Suprapubic skin (tissue), 4 donors: Measurements from ENCODE around the gene RNF217.

Experiments used
- CTCF ChIP-seq, 2 donors: fragments of 200-600 bp in 1 of 2; fragments of 450-650 bp in 1 of 2; sonication (generic) in 1 of 2; IDR thresholded peaks; one replicate each; pipeline ENCODE4 v1.5.1; 2016 to 2019; ENCODE audit warnings: antibody characterized with exemption in 2 of 2, mild to moderate bottlenecking in 1 of 2, moderate library complexity in 1 of 2
- POLR2A ChIP-seq, 2 donors: fragments of 450-650 bp; IDR thresholded peaks; one replicate each; pipeline ENCODE4 v1.6.1; 2017; ENCODE audit warnings: antibody characterized with exemption in 2 of 2, mild to moderate bottlenecking in 2 of 2, moderate library complexity in 2 of 2
- POLR2AphosphoS5 ChIP-seq, 3 donors: sonication (generic); formaldehyde crosslinking; IDR thresholded peaks; one replicate each; pipeline ENCODE4 v1.6.1; 2017; ENCODE audit warnings: antibody characterized with exemption in 3 of 3

- TF ChIP-seq CTCF (IDR thresholded peaks at IDR 0.05) (no peak), POLR2A (IDR thresholded peaks at IDR 0.05) (no peak), POLR2AphosphoS5 (IDR thresholded peaks at IDR 0.05) (no peak)
Measured at GRCh38 chr6:124962639-124963415, 590 bp downstream of the RNF217 start.
